GM19023 (cell line): ENCODE measurements around the gene KRT23.

Experiments
- ATAC-seq: cut with Tn5 transposase; IDR thresholded peaks from one replicate; pipeline ENCODE4 v1.9.1; 2021; ENCODE audit warnings: mild to moderate bottlenecking, moderate library complexity; ENCODE audit not compliant: unreplicated experiment

Gene KRT23

DNA sequence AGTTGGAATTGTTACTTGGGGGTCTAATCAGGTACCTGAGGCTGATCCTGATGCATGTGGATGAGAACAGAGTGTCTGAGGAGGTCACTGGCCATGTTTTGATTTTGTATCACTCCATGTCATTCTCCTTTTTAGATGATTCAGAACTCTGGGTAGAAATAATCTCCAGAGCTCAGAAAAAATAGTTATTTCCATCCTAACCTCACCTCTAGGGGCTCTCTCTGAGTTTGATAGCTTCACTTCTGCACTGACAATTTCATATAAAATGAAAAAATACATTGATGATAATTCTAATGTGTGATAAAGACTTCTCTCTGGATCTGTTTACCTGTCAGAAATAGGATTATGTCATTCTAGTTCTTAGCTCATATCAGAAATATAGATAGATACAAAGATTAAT is 64.2 kb downstream of the KRT23 start:
- no peak for ATAC-seq
